HG02981 (cell line): Measurements from ENCODE around the gene ABCF3.

Experiments used
- ATAC-seq: cut with Tn5 transposase; IDR thresholded peaks from one replicate; pipeline ENCODE4 v1.9.1; 2021; ENCODE audit warnings: mild to moderate bottlenecking, moderate library complexity; ENCODE audit not compliant: unreplicated experiment

The ABCF3 gene

GRCh38 chr3:184184546-184185230 lies 1.3 kb upstream of the ABCF3 start:
- ATAC-seq: no peak

GRCh38 chr3:184185461-184186183 lies 377 bp upstream of the ABCF3 start:
- ATAC-seq: peak; percentile 90

- ATAC-seq: no peak
These were observed 856 bp downstream of the ABCF3 start for GRCh38 chr3:184186902-184187207.

- no peak for ATAC-seq
These were observed 2.1 kb downstream of the ABCF3 start for GRCh38 chr3:184188080-184188479.

- no peak for ATAC-seq
These were observed 3.4 kb downstream of the ABCF3 start for GRCh38 chr3:184189421-184189820.

- ATAC-seq: no peak
These were observed 6.9 kb downstream of the ABCF3 start for GRCh38 chr3:184192889-184193288.

GRCh38 chr3:184193991-184194539 lies 8.1 kb downstream of the ABCF3 start:
- no peak for ATAC-seq

GRCh38 chr3:184196536-184196935 lies 10.5 kb downstream of the ABCF3 start:
- no peak for ATAC-seq

GRCh38 chr3:184198509-184198908 lies 12.5 kb downstream of the ABCF3 start:
- ATAC-seq: no peak

GRCh38 chr3:184200825-184201224 lies 14.8 kb downstream of the ABCF3 start:
- ATAC-seq: no peak

GRCh38 chr3:184203526-184203925 lies 17.5 kb downstream of the ABCF3 start:
- ATAC-seq: no peak

GRCh38 chr3:184209146-184209923 lies 23.3 kb downstream of the ABCF3 start:
- ATAC-seq: no peak

GRCh38 chr3:184211297-184211696 lies 25.3 kb downstream of the ABCF3 start:
- no peak for ATAC-seq

GRCh38 chr3:184211718-184212117 lies 25.7 kb downstream of the ABCF3 start:
- ATAC-seq: no peak

- ATAC-seq: no peak
These were observed 32.8 kb downstream of the ABCF3 start for GRCh38 chr3:184218814-184219213.

GRCh38 chr3:184222521-184222920 lies 36.5 kb downstream of the ABCF3 start:
- ATAC-seq: no peak

GRCh38 chr3:184223946-184224345 lies 37.9 kb downstream of the ABCF3 start:
- no peak for ATAC-seq

- no peak for ATAC-seq
These were observed 41.5 kb downstream of the ABCF3 start for GRCh38 chr3:184227481-184227935.

GRCh38 chr3:184228376-184229137 lies 42.6 kb downstream of the ABCF3 start:
- ATAC-seq: no peak

- ATAC-seq: peak; percentile 79
These were observed 43.5 kb downstream of the ABCF3 start, which contains the start of gene VWA5B2 for GRCh38 chr3:184229394-184230080. VWA5B2 (plus strand) TSS chr3:184229585; CDS start chr3:184230529, 944 bp downstream.
